ENCODE data around the gene TLCD2.
"Not testable (repeated sequence)": the region's sequence is repeated elsewhere in the genome, so short reads cannot be mapped to it uniquely, and the experiment has no call there.

TLCD2 gene

GRCh38 chr17:1705004-1705403 is 5.2 kb downstream of the TLCD2 start:
- no peak overlapping the region for H2AK5ac ChIP-seq (ENCODE audit: low read length)
- H3K4me3 ChIP-seq (ENCODE audit: low read depth, low read length): no peak overlapping the region
- no peak overlapping the region for H2BK12ac ChIP-seq (ENCODE audit: low read length)
- H4K91ac ChIP-seq (ENCODE audit: low read depth, low read length): no peak overlapping the region
- H4K12ac ChIP-seq (ENCODE audit: low read depth, low read length): no peak overlapping the region
- no peak overlapping the region for H3K4me2 ChIP-seq (ENCODE audit: low read length)
- H3K27ac ChIP-seq (ENCODE audit: low read depth, low read length): no peak overlapping the region
- H3K79me2 ChIP-seq (ENCODE audit: control insufficient read depth, insufficient read depth, low read length, poor library complexity): peaks cover 2% of the 10 kb centered on the region
- no peaks in the 10 kb centered on the region for H3K27me3 ChIP-seq (ENCODE audit: insufficient read depth, low read length)
- no peak overlapping the region for H3K9ac ChIP-seq (ENCODE audit: low read length)
- no peak overlapping the region for H4K8ac ChIP-seq (ENCODE audit: low read depth, low read length)
- WGBS (ENCODE audit: extremely low coverage, insufficient coverage, insufficient read length): no CpG with 5 or more reads among the region's 7 CpGs
- no peak overlapping the region for H3K18ac ChIP-seq (ENCODE audit: low read length)
- H2BK120ac ChIP-seq (ENCODE audit: insufficient read depth, low read length, poor library complexity): no peak overlapping the region
- no peak for DNase-seq
- H3K36me3 ChIP-seq (ENCODE audit: control insufficient read depth in 1 of 2, insufficient read depth in 2 of 2, low read length in 2 of 2): no peaks in the 10 kb centered on the region
- H3K4me1 ChIP-seq (ENCODE audit: control insufficient read depth in 1 of 2, insufficient read depth in 2 of 2, low read length in 2 of 2): peaks cover 0 to 2% of the 10 kb centered on the region in 2 experiments
- no peak overlapping the region for H3K23ac ChIP-seq (ENCODE audit: low read length)
- no peaks in the 10 kb centered on the region for H3K9me3 ChIP-seq (ENCODE audit: insufficient read depth, low read depth, low read length)
- H2AFZ ChIP-seq (ENCODE audit: insufficient read depth, low read length, poor library complexity): no peak overlapping the region
- H3K14ac ChIP-seq (ENCODE audit: low read length): no peak overlapping the region
- no peak overlapping the region for H2BK5ac ChIP-seq (ENCODE audit: low read depth, low read length, poor library complexity)
- H3K4ac ChIP-seq (ENCODE audit: low read depth, low read length): no peak overlapping the region
- H3K79me1 ChIP-seq (ENCODE audit: low read length): peaks cover 2% of the 10 kb centered on the region

GRCh38 chr17:1703063-1703462 is 7.1 kb downstream of the TLCD2 start:
- no CpG with 5 or more reads among the region's 4 CpGs for WGBS (ENCODE audit: extremely low coverage, insufficient coverage, insufficient read length)
- H3K18ac ChIP-seq (ENCODE audit: low read length): no peak overlapping the region
- H3K9me3 ChIP-seq (ENCODE audit: insufficient read depth, low read depth, low read length): no peaks in the 10 kb centered on the region
- H3K36me3 ChIP-seq (ENCODE audit: control insufficient read depth in 1 of 2, insufficient read depth in 2 of 2, low read length in 2 of 2): no peaks in the 10 kb centered on the region
- H3K4ac ChIP-seq (ENCODE audit: low read depth, low read length): no peak overlapping the region
- H2AK5ac ChIP-seq (ENCODE audit: low read length): no peak overlapping the region
- peaks cover 0 to 2% of the 10 kb centered on the region in 2 experiments for H3K4me1 ChIP-seq (ENCODE audit: control insufficient read depth in 1 of 2, insufficient read depth in 2 of 2, low read length in 2 of 2)
- no peaks in the 10 kb centered on the region for H3K27me3 ChIP-seq (ENCODE audit: insufficient read depth, low read length)
- peak in 1 of 2 donors; percentile 8 for DNase-seq
- no peak overlapping the region for H2BK5ac ChIP-seq (ENCODE audit: low read depth, low read length, poor library complexity)
- H2BK120ac ChIP-seq (ENCODE audit: insufficient read depth, low read length, poor library complexity): no peak overlapping the region
- no peak overlapping the region for H3K23ac ChIP-seq (ENCODE audit: low read length)
- no peak overlapping the region for H3K27ac ChIP-seq (ENCODE audit: low read depth, low read length)
- H3K4me3 ChIP-seq (ENCODE audit: low read depth, low read length): no peak overlapping the region
- H3K79me1 ChIP-seq (ENCODE audit: low read length): no peaks in the 10 kb centered on the region
- H3K4me2 ChIP-seq (ENCODE audit: low read length): no peak overlapping the region
- H2AFZ ChIP-seq (ENCODE audit: insufficient read depth, low read length, poor library complexity): no peak overlapping the region
- no peak overlapping the region for H4K8ac ChIP-seq (ENCODE audit: low read depth, low read length)
- H4K12ac ChIP-seq (ENCODE audit: low read depth, low read length): no peak overlapping the region
- H3K79me2 ChIP-seq (ENCODE audit: control insufficient read depth, insufficient read depth, low read length, poor library complexity): no peaks in the 10 kb centered on the region
- H3K14ac ChIP-seq (ENCODE audit: low read length): no peak overlapping the region
- no peak overlapping the region for H2BK12ac ChIP-seq (ENCODE audit: low read length)
- H4K91ac ChIP-seq (ENCODE audit: low read depth, low read length): no peak overlapping the region
- H3K9ac ChIP-seq (ENCODE audit: low read length): no peak overlapping the region

GRCh38 chr17:1699891-1700290 is 10.3 kb downstream of the TLCD2 start:
- H4K12ac ChIP-seq (ENCODE audit: low read depth, low read length); H3K23ac ChIP-seq (ENCODE audit: low read length); H3K9ac ChIP-seq (ENCODE audit: low read length); H3K79me2 ChIP-seq (ENCODE audit: control insufficient read depth, insufficient read depth, low read length, poor library complexity); H4K8ac ChIP-seq (ENCODE audit: low read depth, low read length); H3K18ac ChIP-seq (ENCODE audit: low read length); H2AK5ac ChIP-seq (ENCODE audit: low read length); H3K27me3 ChIP-seq (ENCODE audit: insufficient read depth, low read length); H3K4me3 ChIP-seq (ENCODE audit: low read depth, low read length); H3K4me2 ChIP-seq (ENCODE audit: low read length); H4K91ac ChIP-seq (ENCODE audit: low read depth, low read length); H3K4me1 ChIP-seq (ENCODE audit: control insufficient read depth in 1 of 2, insufficient read depth in 2 of 2, low read length in 2 of 2); H2BK5ac ChIP-seq (ENCODE audit: low read depth, low read length, poor library complexity); H3K79me1 ChIP-seq (ENCODE audit: low read length); H2BK12ac ChIP-seq (ENCODE audit: low read length); H3K36me3 ChIP-seq (ENCODE audit: control insufficient read depth in 1 of 2, insufficient read depth in 2 of 2, low read length in 2 of 2); H3K9me3 ChIP-seq (ENCODE audit: insufficient read depth, low read depth, low read length); H2BK120ac ChIP-seq (ENCODE audit: insufficient read depth, low read length, poor library complexity); H3K14ac ChIP-seq (ENCODE audit: low read length); H3K4ac ChIP-seq (ENCODE audit: low read depth, low read length); H3K27ac ChIP-seq (ENCODE audit: low read depth, low read length); H2AFZ ChIP-seq (ENCODE audit: insufficient read depth, low read length, poor library complexity): not testable (repeated sequence)
- DNase-seq: peak in 1 of 2 donors; percentile 48
- WGBS (ENCODE audit: extremely low coverage, insufficient coverage, insufficient read length): no CpG with 5 or more reads among the region's 5 CpGs

DNA sequence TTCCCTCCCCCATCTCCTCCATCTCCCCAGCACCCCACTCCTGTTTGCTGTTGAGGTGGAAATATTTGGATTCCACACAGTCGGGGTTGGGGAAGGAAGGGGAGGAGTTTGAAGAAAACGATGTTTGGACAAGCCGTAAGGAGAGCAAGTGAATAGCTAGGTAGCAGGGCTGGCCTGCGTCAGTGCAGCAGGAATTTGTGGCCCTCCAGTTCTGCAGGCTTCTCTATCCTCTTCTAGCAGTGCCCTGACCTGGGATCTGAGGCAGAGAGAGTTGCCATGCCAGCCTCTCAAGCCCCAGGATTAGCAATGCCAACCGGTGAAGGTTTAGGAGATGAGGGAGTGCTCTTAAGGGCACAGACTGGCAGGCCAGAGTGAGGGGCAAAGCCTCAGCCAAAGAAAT is 12.5 kb downstream of the TLCD2 start:
- H3K79me1 ChIP-seq (ENCODE audit: low read length): no peaks in the 10 kb centered on the region
- H3K9ac ChIP-seq (ENCODE audit: low read length): no peak overlapping the region
- no peak overlapping the region for H3K4me2 ChIP-seq (ENCODE audit: low read length)
- no peak overlapping the region for H4K8ac ChIP-seq (ENCODE audit: low read depth, low read length)
- no peak overlapping the region for H2BK5ac ChIP-seq (ENCODE audit: low read depth, low read length, poor library complexity)
- no peak overlapping the region for H2AFZ ChIP-seq (ENCODE audit: insufficient read depth, low read length, poor library complexity)
- H3K9me3 ChIP-seq (ENCODE audit: insufficient read depth, low read depth, low read length): peaks cover 3% of the 10 kb centered on the region
- no peak overlapping the region for H3K18ac ChIP-seq (ENCODE audit: low read length)
- no peaks in the 10 kb centered on the region for H3K36me3 ChIP-seq (ENCODE audit: control insufficient read depth in 1 of 2, insufficient read depth in 2 of 2, low read length in 2 of 2)
- no peak overlapping the region for H2BK120ac ChIP-seq (ENCODE audit: insufficient read depth, low read length, poor library complexity)
- H3K4me3 ChIP-seq (ENCODE audit: low read depth, low read length): no peak overlapping the region
- WGBS (ENCODE audit: extremely low coverage, insufficient coverage, insufficient read length): no CpG with 5 or more reads among the region's 5 CpGs
- H3K4me1 ChIP-seq (ENCODE audit: control insufficient read depth in 1 of 2, insufficient read depth in 2 of 2, low read length in 2 of 2): no peaks in the 10 kb centered on the region
- no peak overlapping the region for H2BK12ac ChIP-seq (ENCODE audit: low read length)
- H3K23ac ChIP-seq (ENCODE audit: low read length): no peak overlapping the region
- H3K4ac ChIP-seq (ENCODE audit: low read depth, low read length): no peak overlapping the region
- H4K91ac ChIP-seq (ENCODE audit: low read depth, low read length): no peak overlapping the region
- no peak overlapping the region for H4K12ac ChIP-seq (ENCODE audit: low read depth, low read length)
- no peak overlapping the region for H3K14ac ChIP-seq (ENCODE audit: low read length)
- H3K27me3 ChIP-seq (ENCODE audit: insufficient read depth, low read length): no peaks in the 10 kb centered on the region
- no peak overlapping the region for H2AK5ac ChIP-seq (ENCODE audit: low read length)
- no peak for DNase-seq
- H3K79me2 ChIP-seq (ENCODE audit: control insufficient read depth, insufficient read depth, low read length, poor library complexity): no peaks in the 10 kb centered on the region
- H3K27ac ChIP-seq (ENCODE audit: low read depth, low read length): no peak overlapping the region
